HG02884 (cell line): ENCODE results near the gene TOMM6.

Experiments used
- ATAC-seq: cut with Tn5 transposase; IDR thresholded peaks from one replicate; pipeline ENCODE4 v1.9.1; 2021; ENCODE audit warnings: mild to moderate bottlenecking, moderate library complexity; ENCODE audit not compliant: unreplicated experiment

The TOMM6 gene

GRCh38 chr6:41787219-41787917 is at the start of gene TOMM6:
Gene TOMM6 (plus strand): TSS chr6:41787694. CDS start chr6:41787698, 4 bp downstream.
- ATAC-seq, result peak; percentile 77

- no peak for ATAC-seq
These were observed 48.5 kb upstream of the TOMM6 start for GRCh38 chr6:41739041-41739440.

GRCh38 chr6:41740366-41741162 is 46.9 kb upstream of the TOMM6 start:
- no peak for ATAC-seq

GRCh38 chr6:41741625-41742490 is 45.6 kb upstream of the TOMM6 start:
- no peak for ATAC-seq

- ATAC-seq, result no peak
These were observed 43.9 kb upstream of the TOMM6 start for GRCh38 chr6:41743406-41744235.

GRCh38 chr6:41744236-41744787 is 43.2 kb upstream of the TOMM6 start:
- no peak for ATAC-seq

DNA sequence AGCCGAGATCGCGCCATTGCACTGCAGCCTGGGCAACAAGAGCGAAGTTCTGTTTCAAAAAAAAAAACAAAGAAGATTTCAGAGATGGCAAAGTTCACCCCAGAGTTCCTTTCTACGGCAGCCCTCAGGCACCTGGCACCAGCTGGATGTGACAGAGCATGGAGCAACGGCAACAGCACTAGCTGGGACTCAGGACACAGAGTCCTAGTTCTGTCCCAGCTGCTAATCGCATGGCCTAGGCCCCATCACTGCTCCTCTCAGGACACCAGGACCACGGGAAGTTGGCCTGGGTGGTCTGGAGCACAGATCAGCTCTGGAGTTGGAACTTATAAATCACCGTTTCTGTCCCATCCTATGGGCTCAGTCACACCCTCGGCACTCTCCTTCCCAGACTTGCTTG is 41.4 kb upstream of the TOMM6 start:
- no peak for ATAC-seq

- no peak for ATAC-seq
These were observed 40.0 kb upstream of the TOMM6 start, which contains the start of gene PGC for GRCh38 chr6:41747256-41748101. Gene PGC (minus strand): TSS chr6:41747397. CDS start chr6:41747334, 63 bp downstream.

DNA sequence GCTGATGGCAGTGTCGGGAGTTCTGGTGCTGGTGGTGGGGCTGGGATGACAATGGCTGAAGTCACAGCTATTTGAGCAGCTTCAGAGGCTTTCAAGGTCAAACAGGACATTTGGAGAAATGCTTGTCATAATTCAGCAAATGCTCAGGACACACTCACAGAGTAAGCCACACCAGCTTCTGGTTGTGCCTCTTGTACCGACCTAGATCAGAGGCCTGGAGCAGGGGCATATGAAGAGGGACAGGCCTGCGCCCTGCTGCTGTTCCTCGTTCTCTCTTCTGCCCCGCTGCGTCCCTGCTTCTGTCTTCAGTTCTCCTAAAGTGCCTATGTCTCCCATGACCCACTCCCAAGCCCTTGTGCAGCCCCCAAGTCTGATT is 39.4 kb upstream of the TOMM6 start:
- no peak for ATAC-seq

- no peak for ATAC-seq
These were observed 39.0 kb upstream of the TOMM6 start for GRCh38 chr6:41748542-41748941.

DNA sequence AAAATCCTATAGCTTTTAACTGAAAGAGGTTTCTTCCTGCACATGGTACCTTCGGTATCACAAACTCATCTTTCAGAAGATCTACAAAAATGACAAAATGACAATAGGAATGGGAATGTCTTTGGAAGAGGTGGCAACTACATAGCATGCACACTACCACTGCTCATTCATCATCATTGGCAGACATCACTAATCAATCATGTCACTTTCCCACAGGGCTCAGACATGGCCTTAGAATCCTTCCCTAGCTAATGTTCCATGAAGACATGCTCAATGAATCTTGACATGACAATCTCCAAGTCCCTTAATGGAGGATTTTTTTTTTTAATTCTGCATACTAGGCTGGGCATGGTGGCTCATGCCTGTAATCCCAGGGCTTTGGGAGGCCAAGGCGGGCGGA is 37.1 kb upstream of the TOMM6 start:
- ATAC-seq, result no peak

- ATAC-seq, result no peak
These were observed 31.6 kb upstream of the TOMM6 start for GRCh38 chr6:41755895-41756294.

- no peak for ATAC-seq
These were observed 31.1 kb upstream of the TOMM6 start for GRCh38 chr6:41756354-41756753.

DNA sequence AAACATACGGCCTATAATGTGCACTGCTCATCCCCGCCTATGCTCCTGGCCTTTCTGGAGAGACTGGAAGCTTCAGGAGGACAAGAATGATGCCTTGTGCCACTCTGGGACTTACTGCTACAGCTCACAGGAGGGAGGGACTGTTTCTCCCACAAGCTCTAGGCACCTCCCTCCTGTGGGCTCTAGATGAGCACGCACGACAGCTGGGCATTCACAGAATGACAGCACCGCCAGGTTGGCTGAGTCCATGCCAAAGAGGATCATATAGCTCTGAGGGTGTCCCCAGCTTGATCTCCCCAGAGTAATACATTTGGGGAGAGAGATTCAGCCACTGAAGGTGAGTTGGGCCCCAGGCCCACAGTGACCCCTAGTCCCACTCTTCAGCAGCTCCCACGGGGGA is 30.2 kb upstream of the TOMM6 start:
- no peak for ATAC-seq

DNA sequence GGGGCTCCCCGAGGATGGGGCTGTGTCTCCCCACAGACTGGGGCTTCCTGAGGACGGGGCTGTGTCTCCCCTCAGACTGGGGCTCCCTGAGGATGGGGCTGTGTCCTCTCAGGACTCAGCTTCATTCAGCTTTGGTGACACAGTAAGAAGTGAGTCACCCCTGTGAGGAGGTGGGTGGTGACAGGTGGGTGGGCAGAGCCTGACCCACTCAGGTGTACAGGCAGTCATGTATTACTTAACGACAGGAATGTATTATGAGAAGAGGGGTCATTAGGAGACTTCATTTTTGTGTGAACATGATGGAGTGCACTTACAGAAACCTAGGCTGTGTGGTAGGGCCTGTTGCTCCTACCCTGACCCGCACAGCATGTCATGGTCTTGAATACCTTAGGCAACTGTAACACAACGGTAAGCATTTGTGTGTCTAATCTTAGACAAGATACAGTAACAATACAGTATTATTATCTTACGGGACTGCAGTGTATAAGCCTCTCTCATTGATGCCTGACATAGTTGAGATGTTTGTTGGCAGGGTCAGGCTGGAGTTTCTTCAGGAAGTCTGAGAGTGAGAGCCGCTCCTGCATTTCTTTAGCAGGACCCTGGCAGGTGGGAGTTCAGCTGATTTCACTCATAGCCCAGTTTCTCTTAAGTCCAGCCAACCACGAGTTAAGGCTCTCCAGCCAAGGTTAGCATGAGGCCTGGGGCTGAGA is 29.4 kb upstream of the TOMM6 start:
- ATAC-seq, result no peak

DNA sequence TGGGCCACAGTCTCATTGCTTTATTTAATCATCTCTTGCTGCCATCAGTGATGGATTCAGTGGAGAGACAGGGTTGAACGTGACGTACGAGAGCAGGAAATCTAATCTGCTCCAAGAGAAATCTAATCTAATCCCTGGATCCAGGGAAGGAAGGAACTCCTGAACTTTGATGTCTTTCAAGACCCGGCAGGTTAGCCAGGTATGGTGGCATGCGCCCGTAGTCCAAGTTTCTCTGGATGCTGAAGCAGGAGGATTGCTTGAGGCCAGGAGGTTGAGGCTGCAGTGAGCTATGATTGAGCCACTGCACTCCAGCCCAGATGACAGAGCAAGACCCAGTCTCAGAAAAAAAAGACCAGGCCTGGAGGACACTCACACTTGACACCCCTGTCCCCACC is 28.9 kb upstream of the TOMM6 start:
- ATAC-seq, result no peak

GRCh38 chr6:41759106-41759904 is 28.2 kb upstream of the TOMM6 start:
- no peak for ATAC-seq
